Thoracic aorta endothelial cell (primary cell): Measurements from ENCODE around the gene RFXANK. TPM values are rescaled to one million over a fixed set of nuclear protein-coding genes. Genes with fewer than 3 reads are reported as not detected.

Source experiments
- small RNA-seq: library from RNA; depleted of rRNA; stranded (forward); fragments of <200 nt; gene quantifications from one replicate; pipeline ENCODE3, GENCODE V24; 2012
- total RNA-seq: library from RNA; depleted of rRNA; stranded (reverse); fragments of >200 nt; gene quantifications from 2 replicates; pipeline ENCODE4 v1.2.3, GENCODE V29; 2012

RFXANK gene, protein sequence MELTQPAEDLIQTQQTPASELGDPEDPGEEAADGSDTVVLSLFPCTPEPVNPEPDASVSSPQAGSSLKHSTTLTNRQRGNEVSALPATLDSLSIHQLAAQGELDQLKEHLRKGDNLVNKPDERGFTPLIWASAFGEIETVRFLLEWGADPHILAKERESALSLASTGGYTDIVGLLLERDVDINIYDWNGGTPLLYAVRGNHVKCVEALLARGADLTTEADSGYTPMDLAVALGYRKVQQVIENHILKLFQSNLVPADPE
- total RNA-seq, result 51.3 and 57.7 TPM in 2 replicates

DNA sequence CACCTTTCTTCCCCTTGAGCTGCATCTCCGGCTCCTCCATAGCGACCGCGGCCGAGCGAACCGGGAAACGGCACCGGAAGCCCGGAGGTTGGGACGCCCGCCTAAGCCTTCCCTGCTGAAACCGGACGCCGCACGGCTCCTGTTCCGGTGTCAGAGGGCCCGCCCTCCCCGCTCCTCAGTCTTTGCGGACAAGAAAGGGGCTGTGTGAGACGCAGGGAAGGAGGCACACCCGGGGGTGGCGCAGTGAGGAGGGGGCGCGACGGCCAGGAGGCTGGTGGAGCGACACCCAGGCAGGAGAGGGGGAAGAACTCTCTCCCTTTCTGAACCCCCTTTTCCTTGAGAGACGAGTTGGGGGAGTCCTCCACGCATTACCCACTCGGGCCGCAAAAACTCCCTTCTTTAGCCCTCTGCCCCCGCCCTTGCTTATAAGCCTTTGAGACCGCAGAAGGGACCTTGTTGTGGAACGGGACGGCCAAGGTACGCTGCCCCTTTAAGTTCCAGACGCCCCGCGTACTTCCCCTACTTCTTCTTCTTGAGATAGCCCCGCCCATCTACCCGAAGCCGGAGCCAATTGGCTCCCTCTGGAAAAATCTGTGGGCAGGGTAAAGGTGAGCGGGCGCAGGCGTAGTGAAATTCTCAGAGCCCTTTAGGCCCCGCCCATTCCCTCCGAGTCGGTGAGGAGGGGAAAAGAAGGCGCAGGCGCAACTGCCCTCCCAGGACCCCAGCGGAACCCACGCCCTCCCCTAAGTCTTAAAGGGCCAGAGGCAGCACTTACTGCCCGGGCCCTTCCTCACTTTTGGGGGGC is at the start of gene RFXANK, which contains the start of gene BORCS8:
Gene RFXANK (plus strand): TSS at position 181 of the 805 bp plus-strand sequence. CDS start 1,689 bp downstream, outside the sequence.
Gene BORCS8 (minus strand): TSS at position 75 of the 805 bp plus-strand sequence. CDS start 35 bp downstream, at position 40.

DNA sequence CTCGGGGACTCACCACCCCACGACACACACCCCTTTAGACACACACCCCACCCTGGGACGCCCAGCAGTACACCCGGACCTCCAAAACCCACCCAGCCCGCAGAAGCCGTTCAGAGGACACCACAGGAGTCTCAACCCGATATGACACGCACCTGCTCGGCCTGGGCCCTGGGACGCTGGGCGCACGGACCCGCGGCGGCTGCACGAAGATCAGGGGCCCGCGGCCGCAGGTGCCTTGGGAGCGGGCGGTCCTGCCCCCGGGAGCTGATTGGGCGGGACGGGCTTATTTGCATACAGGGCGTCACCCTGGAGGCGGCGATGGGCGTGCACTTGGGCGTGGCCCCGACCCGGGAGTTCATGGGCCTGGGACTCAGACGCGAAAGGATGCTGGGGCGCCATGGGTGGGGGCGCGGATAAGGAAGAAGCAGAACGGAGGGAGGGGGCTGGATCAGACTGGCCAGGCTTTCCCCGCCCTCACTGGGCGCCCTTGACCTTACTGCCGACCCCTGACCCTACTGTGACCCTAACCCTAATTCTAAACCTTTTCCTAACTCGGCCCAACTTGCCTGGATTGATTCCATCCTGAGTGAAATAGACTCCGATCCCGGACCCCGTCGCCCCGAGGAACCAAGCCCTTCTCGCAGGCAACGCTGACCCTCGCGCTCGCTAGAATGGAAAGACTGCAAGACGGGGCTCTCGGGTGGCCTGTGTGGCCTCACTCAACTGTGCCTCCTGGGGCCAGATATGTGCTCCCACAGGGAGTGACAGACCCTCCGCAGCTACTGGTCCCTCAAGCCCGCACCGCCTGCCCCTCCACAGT is 21.8 kb upstream of the RFXANK start, which contains the start of gene MEF2B:
Gene MEF2B (minus strand): TSS at position 211 of the 820 bp plus-strand sequence. CDS start 19,528 bp downstream, outside the sequence.

DNA sequence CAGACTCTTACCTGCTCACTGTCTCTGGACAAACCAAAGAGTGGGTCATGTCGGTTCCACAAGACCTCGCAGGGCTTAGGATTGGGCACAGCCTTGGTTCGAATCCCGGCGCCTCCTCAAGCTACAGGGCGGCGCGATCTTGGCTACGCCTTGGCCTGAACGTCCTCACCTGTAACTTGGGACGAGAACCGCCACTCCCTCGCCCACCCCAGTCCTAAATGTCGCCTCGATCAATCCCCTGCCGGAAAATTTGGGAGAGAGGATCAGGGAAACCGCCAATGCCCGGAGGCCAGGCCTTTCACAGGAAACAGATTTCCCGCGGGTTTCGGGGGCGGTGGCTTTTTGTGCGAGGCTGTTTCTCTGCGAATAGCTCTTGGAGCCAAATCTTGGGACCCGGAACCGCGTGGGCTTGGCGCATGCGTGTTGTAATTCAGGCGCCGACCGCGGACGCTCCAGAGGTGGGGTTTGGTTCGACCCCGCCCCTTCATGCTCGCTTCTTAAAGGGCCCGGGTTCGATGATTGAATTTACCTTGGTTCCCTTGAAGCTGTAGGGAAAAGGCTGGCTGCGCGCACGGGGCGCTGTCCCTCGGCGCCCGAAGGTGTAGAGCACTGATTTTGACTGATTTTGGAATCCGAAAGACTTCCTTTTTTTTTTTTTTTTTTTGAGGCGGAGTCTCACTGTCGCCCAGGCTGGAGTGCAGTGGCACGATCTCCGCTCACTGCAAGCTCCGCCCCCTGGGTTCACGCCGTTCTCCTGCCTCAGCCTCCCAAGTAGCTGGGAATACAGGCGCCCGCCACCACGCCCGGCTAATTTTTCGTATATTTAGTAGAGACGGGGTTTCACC is 11.2 kb downstream of the RFXANK start, which contains the start of gene NR2C2AP:
Gene NR2C2AP (minus strand): TSS at position 403 of the 845 bp plus-strand sequence. CDS start 354 bp downstream, at position 49.

DNA sequence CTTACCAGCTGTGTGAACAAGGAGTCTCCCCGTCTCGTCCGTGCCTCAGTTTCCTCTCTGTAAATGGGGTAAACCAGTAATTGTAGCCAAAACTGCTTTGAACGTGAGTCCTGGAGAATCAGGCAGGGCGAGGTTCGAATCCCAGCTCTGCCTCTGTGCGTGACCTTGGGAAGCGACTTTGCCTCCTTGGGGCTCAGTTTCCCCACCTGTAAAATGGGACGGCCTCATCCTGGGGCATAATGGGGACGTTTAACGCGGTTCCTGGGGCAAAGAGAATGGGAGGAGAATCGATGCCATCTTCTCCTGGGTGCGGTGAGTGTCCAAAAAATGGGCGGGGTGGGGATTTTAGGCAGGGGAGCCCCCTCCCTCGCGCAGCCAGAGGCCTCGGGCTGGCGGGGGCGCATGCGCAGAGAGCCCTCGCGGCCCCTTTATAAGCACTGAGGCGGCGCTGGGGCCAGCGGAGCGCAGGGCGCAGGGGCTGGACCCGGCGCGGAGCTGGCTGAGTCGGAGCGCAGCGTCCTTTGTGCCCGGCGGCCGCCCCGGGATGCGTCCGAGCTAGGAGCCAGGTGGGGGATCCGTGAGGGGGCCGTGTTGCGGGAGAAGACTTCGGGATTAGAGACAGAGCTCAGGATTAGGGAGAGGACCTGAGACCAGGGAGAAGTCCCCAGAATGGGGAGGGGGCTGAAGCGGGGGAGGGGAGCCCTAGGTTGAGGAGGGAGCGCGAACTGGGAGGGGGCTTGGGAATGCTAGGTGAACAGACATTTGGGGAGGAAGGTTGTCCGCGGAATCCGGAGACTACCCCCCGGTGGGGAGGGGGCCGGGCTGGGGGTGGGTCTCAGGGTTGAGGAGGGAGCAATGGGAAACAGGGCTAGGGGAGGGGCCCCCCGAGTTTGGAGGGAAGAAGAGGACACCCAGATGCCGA is 19.7 kb downstream of the RFXANK start, which contains the start of gene NCAN:
Gene NCAN (plus strand): TSS at position 460 of the 922 bp plus-strand sequence. CDS start 4,996 bp downstream, outside the sequence.

Small RNA genes lying within 50 kb of the gene (small RNA-seq; reads per million reads assigned to genes)
- gene RNU6-1028P, result not detected

Other genes with a start within 250 kb of the RFXANK start
- gene SUGP2, start 158.7 kb upstream of the RFXANK start, total RNA-seq, result 35.2 and 39.9 TPM in 2 replicates
- 36.4 and 39.9 TPM in 2 replicates for gene ARMC6, start 158.7 kb upstream of the RFXANK start, total RNA-seq
- 3.5 and 4.0 TPM in 2 replicates for gene SLC25A42, start 128.3 kb upstream of the RFXANK start, total RNA-seq
- gene TMEM161A, start 53.8 kb upstream of the RFXANK start, total RNA-seq, result 13.3 and 18.9 TPM in 2 replicates
- 0.13 TPM in 1 of 2 replicates, not detected in the other for gene MEF2B, start 22.0 kb upstream of the RFXANK start, total RNA-seq
- 13.2 and 19.9 TPM in 2 replicates for gene BORCS8, start 106 bp upstream of the RFXANK start, total RNA-seq
- 8.2 and 11.5 TPM in 2 replicates for gene NR2C2AP, start 11.2 kb downstream of the RFXANK start, total RNA-seq
- not detected in 2 replicates for gene NCAN, start 19.7 kb downstream of the RFXANK start, total RNA-seq
- not detected in 2 replicates for gene TM6SF2, start 81.0 kb downstream of the RFXANK start, total RNA-seq
- gene SUGP1, start 128.3 kb downstream of the RFXANK start, total RNA-seq, result 30.5 and 31.7 TPM in 2 replicates
- 37.5 and 48.5 TPM in 2 replicates for gene MAU2, start 128.6 kb downstream of the RFXANK start, total RNA-seq
- 77.1 and 92.2 TPM in 2 replicates for gene GATAD2A, start 213.4 kb downstream of the RFXANK start, total RNA-seq